Medulla oblongata (tissue), 1 donor: ENCODE data around the gene TM2D3.

ENCODE experiments used
- DNase-seq: peaks from one replicate; pipeline ENCODE4 v3.0.0-alpha.2; 2015; ENCODE audit errors: extremely low spot score

TM2D3 gene

GRCh38 chr15:101652098-101652785 is at the start of gene TM2D3:
Gene TM2D3 (minus strand): TSS chr15:101652381. CDS start chr15:101652361, 20 bp downstream.
- peak; percentile 94 for DNase-seq

- DNase-seq = no peak
Observed at GRCh38 chr15:101698314-101698713, 46.1 kb upstream of the TM2D3 start.

- no peak for DNase-seq
Observed at GRCh38 chr15:101697488-101697887, 45.3 kb upstream of the TM2D3 start.

- no peak for DNase-seq
Observed at GRCh38 chr15:101696829-101697228, 44.6 kb upstream of the TM2D3 start.

GRCh38 chr15:101694261-101694660 is 42.1 kb upstream of the TM2D3 start:
- no peak for DNase-seq

GRCh38 chr15:101692801-101693598 is 40.8 kb upstream of the TM2D3 start:
- DNase-seq = no peak

- DNase-seq = no peak
Observed at GRCh38 chr15:101689901-101690300, 37.7 kb upstream of the TM2D3 start.

GRCh38 chr15:101686718-101687117 is 34.5 kb upstream of the TM2D3 start:
- DNase-seq = no peak

- no peak for DNase-seq
Observed at GRCh38 chr15:101684877-101685276, 32.7 kb upstream of the TM2D3 start.

- no peak for DNase-seq
Observed at GRCh38 chr15:101684384-101684783, 32.2 kb upstream of the TM2D3 start.

GRCh38 chr15:101679806-101680205 is 27.6 kb upstream of the TM2D3 start:
- no peak for DNase-seq

GRCh38 chr15:101676921-101677329 is 24.7 kb upstream of the TM2D3 start:
- DNase-seq = no peak

GRCh38 chr15:101675796-101676582 is 23.8 kb upstream of the TM2D3 start:
- peak; percentile 81 for DNase-seq

- DNase-seq = no peak
Observed at GRCh38 chr15:101675015-101675414, 22.8 kb upstream of the TM2D3 start.

GRCh38 chr15:101672298-101672697 is 20.1 kb upstream of the TM2D3 start:
- no peak for DNase-seq

- DNase-seq = no peak
Observed at GRCh38 chr15:101669744-101670143, 17.6 kb upstream of the TM2D3 start.

GRCh38 chr15:101667881-101668280 is 15.7 kb upstream of the TM2D3 start:
- no peak for DNase-seq

GRCh38 chr15:101664303-101664913 is 12.2 kb upstream of the TM2D3 start:
- peak; percentile 52 for DNase-seq

GRCh38 chr15:101662203-101662602 is 10.0 kb upstream of the TM2D3 start:
- DNase-seq = no peak

GRCh38 chr15:101660005-101660404 is 7.8 kb upstream of the TM2D3 start:
- DNase-seq = no peak

GRCh38 chr15:101657968-101658784 is 6.0 kb upstream of the TM2D3 start:
- no peak for DNase-seq
